Activated CD8-positive, alpha-beta memory T cell treated with anti-CD3 and anti-CD28 coated beads, Interleukin-2, amount 50 U/mL, for 4 hours (primary cell): Measurements from ENCODE around the gene ACOT7.

Experiments
- DNase-seq: peaks from one replicate; pipeline ENCODE4 v3.0.0-alpha.2; 2020

Gene ACOT7

GRCh38 chr1:6424000-6424565, 30.5 kb upstream of the ACOT7 start:
- DNase-seq, result no peak

- DNase-seq, result peak; percentile 77
Measured at GRCh38 chr1:6423321-6423999, 29.9 kb upstream of the ACOT7 start.

- no peak for DNase-seq
Measured at GRCh38 chr1:6421266-6421665, 27.7 kb upstream of the ACOT7 start.

GRCh38 chr1:6420454-6421042, 27.0 kb upstream of the ACOT7 start:
- DNase-seq, result no peak

GRCh38 chr1:6419804-6420453, 26.4 kb upstream of the ACOT7 start, which contains the start of gene HES2:
Gene HES2 (minus strand): TSS chr1:6419919. CDS start chr1:6419820, 99 bp downstream.
- DNase-seq, result no peak

GRCh38 chr1:6419397-6419803, 25.8 kb upstream of the ACOT7 start:
- DNase-seq, result no peak

- DNase-seq, result no peak
Measured at GRCh38 chr1:6418668-6419396, 25.3 kb upstream of the ACOT7 start.

- DNase-seq, result no peak
Measured at GRCh38 chr1:6417961-6418667, 24.5 kb upstream of the ACOT7 start.

GRCh38 chr1:6416906-6417305, 23.3 kb upstream of the ACOT7 start:
- DNase-seq, result no peak

- no peak for DNase-seq
Measured at GRCh38 chr1:6416295-6416656, 22.7 kb upstream of the ACOT7 start.

- no peak for DNase-seq
Measured at GRCh38 chr1:6414881-6415626, 21.5 kb upstream of the ACOT7 start.

GRCh38 chr1:6414443-6414844, 20.9 kb upstream of the ACOT7 start:
- DNase-seq, result no peak

GRCh38 chr1:6412896-6413295, 19.3 kb upstream of the ACOT7 start:
- DNase-seq, result no peak

- no peak for DNase-seq
Measured at GRCh38 chr1:6410248-6410893, 16.8 kb upstream of the ACOT7 start.

GRCh38 chr1:6409733-6410132, 16.2 kb upstream of the ACOT7 start:
- no peak for DNase-seq

GRCh38 chr1:6409053-6409452, 15.5 kb upstream of the ACOT7 start:
- no peak for DNase-seq

GRCh38 chr1:6408023-6408422, 14.5 kb upstream of the ACOT7 start:
- DNase-seq, result no peak

GRCh38 chr1:6401673-6402072, 8.1 kb upstream of the ACOT7 start:
- DNase-seq, result no peak

GRCh38 chr1:6399294-6399693, 5.7 kb upstream of the ACOT7 start:
- no peak for DNase-seq

GRCh38 chr1:6397844-6398441, 4.4 kb upstream of the ACOT7 start:
- no peak for DNase-seq

GRCh38 chr1:6396998-6397397, 3.4 kb upstream of the ACOT7 start:
- DNase-seq, result no peak
